ENCODE data around the gene DRG1. TPM values are rescaled to one million over a fixed set of nuclear protein-coding genes. Genes with fewer than 3 reads are reported as not detected.

Gene DRG1
- total and polyA plus RNA-seq, 2 donors (not counting 3 experiments of a cell fraction or from before 2014, with no cell fraction given): 37.7 to 65.1 TPM

DNA sequence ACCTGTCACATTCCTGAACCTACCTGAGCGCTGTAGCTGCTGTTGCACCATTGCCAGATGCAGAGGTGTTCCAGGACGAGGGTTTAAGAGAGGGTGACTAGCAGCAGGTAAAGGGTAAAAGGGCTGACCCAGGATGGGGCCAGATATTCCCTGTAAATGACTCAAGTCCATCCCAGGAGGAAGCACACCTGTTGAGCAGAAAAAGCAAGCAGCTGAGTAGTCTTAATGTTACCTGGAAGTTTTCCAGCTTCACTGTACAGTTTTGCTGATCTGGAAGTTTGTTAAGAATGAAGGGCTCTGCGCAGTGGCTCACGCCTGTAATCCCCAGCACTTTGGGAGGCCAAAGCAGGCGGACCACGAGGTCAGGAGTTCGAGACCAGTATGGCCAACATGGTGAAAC, 41.3 kb downstream of the DRG1 start:
- BruUV-seq (replicated peaks): no TSS peak
- H3K27ac ChIP-seq (ENCODE audit: insufficient read depth, low read depth, low read length): no peak overlapping the region
- no peak overlapping the region for H3K4me3 ChIP-seq (replicated peaks in 1 of 3; ENCODE audit: insufficient read depth in 1 of 3, low read depth in 1 of 3, low read length in 3 of 3)
- no peaks in the 10 kb centered on the region for H3K27me3 ChIP-seq (ENCODE audit: control insufficient read depth in 2 of 2, insufficient read depth in 2 of 2, low read length in 2 of 2)
- FAIRE-seq: no peak
- intact Hi-C loops (cut with micrococcal nuclease) (no loop called here), dilution Hi-C loops (cut with MboI; ENCODE audit: extremely low pct_ligation_motif_present, low sequenced_read_pairs) (no loop called here)
- peaks cover 4% of the 10 kb centered on the region for H3K4me1 ChIP-seq (ENCODE audit: control insufficient read depth, extremely low read depth, insufficient read depth, low read length)
- CTCF ChIA-PET: interaction anchor here (1.7 kb wide), 1 partner anchor 11 kb away, joined by 9 read pairs; no protein-coding TSS in a partner anchor
- no peaks in the 10 kb centered on the region for H3K9me3 ChIP-seq (replicated peaks; ENCODE audit: control insufficient read depth, insufficient read depth, low read length)
- no peak overlapping the region for H2AFZ ChIP-seq (ENCODE audit: low read depth, low read length)
- no peak overlapping the region for H3K9ac ChIP-seq (replicated peaks; ENCODE audit: extremely low read depth, insufficient read depth, low read length)
- H4K20me1 ChIP-seq (replicated peaks; ENCODE audit: control insufficient read depth, extremely low read depth, insufficient read depth, low read length): no peaks in the 10 kb centered on the region
- no peak overlapping the region for H3K4me2 ChIP-seq (ENCODE audit: insufficient read depth, low read length)
- H3K79me2 ChIP-seq (ENCODE audit: control insufficient read depth, insufficient read depth, low read length): no peaks in the 10 kb centered on the region
- POLR2A ChIA-PET: no interaction called here
- TF ChIP-seq POLR2A (IDR thresholded peaks at IDR 0.05; ENCODE audit: low read depth, low read length) (no peak), POLR2AphosphoS5 (IDR thresholded peaks at IDR 0.05; ENCODE audit: insufficient read depth, low read depth, low read length) (no peak), GATA2 (IDR thresholded peaks at IDR 0.05; ENCODE audit: insufficient read depth, insufficient read length, low read depth, low read length) (no peak), JUN (IDR thresholded peaks at IDR 0.05; ENCODE audit: borderline replicate concordance, insufficient read depth, insufficient read length, low read depth) (no peak), FOS (IDR thresholded peaks at IDR 0.05; ENCODE audit: borderline replicate concordance, insufficient read depth, low read length) (no peak), MYC (IDR thresholded peaks at IDR 0.05; ENCODE audit: low read depth, low read length) (no peak), EZH2 (IDR thresholded peaks at IDR 0.05; ENCODE audit: borderline replicate concordance, low read depth, low read length, severe bottlenecking) (no peak)
- TF ChIP-seq, protein P1, sequence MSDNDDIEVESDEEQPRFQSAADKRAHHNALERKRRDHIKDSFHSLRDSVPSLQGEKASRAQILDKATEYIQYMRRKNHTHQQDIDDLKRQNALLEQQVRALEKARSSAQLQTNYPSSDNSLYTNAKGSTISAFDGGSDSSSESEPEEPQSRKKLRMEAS (IDR thresholded peaks at IDR 0.05; ENCODE audit: insufficient read depth, insufficient read length): no peak
- TF ChIP-seq, protein P2, sequence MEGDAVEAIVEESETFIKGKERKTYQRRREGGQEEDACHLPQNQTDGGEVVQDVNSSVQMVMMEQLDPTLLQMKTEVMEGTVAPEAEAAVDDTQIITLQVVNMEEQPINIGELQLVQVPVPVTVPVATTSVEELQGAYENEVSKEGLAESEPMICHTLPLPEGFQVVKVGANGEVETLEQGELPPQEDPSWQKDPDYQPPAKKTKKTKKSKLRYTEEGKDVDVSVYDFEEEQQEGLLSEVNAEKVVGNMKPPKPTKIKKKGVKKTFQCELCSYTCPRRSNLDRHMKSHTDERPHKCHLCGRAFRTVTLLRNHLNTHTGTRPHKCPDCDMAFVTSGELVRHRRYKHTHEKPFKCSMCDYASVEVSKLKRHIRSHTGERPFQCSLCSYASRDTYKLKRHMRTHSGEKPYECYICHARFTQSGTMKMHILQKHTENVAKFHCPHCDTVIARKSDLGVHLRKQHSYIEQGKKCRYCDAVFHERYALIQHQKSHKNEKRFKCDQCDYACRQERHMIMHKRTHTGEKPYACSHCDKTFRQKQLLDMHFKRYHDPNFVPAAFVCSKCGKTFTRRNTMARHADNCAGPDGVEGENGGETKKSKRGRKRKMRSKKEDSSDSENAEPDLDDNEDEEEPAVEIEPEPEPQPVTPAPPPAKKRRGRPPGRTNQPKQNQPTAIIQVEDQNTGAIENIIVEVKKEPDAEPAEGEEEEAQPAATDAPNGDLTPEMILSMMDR (IDR thresholded peaks at IDR 0.05; ENCODE audit: extremely low read depth in 1 of 2, insufficient read depth in 1 of 2, low read depth in 1 of 2, low read length in 2 of 2): no peak
- DNase-seq (ENCODE audit: low read depth, low spot score): no peak
- no peaks in the 10 kb centered on the region for H3K9me1 ChIP-seq (replicated peaks; ENCODE audit: control insufficient read depth, extremely low read depth, insufficient read depth, low read length)
- H3K36me3 ChIP-seq (ENCODE audit: control insufficient read depth in 2 of 2, extremely low read depth in 1 of 2, insufficient read depth in 2 of 2, low read length in 2 of 2): peaks cover 29 to 39% of the 10 kb centered on the region in 2 experiments

Data from endothelial cell of umbilical vein (primary cell).